Measurements from ENCODE around the gene ELAVL3. TPM values are rescaled to one million over a fixed set of nuclear protein-coding genes. Genes with fewer than 3 reads are reported as not detected.
A peak's percentile ranks its signal among the peaks of the same experiment; 100 is the strongest.
"Not testable (repeated sequence)": the region's sequence is repeated elsewhere in the genome, so short reads cannot be mapped to it uniquely, and the experiment has no call there.

Gene ELAVL3
- total and polyA plus RNA-seq, 7 experiments from 2014 or later, result 0.19 TPM; not detected in 6

DNA sequence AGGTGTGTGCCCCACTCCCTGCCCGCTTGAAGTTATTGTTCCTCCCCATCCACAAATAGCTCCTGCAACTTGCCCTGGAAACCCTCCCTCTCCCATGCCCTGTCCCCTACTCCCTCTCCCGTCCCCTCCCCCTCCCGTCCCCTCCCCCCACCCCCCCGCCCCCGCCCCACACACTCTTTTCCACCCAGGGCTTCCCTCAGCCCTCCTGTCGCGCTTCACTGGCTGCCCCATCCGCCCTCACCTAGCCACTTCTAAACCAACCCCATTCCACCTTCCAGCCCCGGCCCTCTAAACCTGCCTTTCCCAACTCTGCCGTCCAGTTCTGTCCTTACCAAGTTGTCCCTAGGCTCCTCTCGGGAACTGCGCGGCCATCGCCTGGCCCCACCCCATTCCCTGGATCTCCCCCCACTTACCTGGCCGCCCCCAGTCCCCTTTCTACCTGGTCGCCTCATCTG lies 62.7 kb downstream of the ELAVL3 start:
- DNase-seq (no peak), ATAC-seq (no peak)
- Histone ChIP-seq H3K27me3 (ENCODE audit: control insufficient read depth in 2 of 2, insufficient read depth in 2 of 2, low read length in 2 of 2) (peaks cover 6 to 27% of the 10 kb centered on the region in 2 donors), H3K4me3 (ENCODE audit: low read length) (no peak overlapping the region), H3K27ac (ENCODE audit: low read depth, low read length) (no peak overlapping the region), H3K36me3 (ENCODE audit: control insufficient read depth in 2 of 3, insufficient read depth in 3 of 3, low read length in 3 of 3) (no peaks in the 10 kb centered on the region), H3K9me3 (ENCODE audit: control insufficient read depth in 2 of 3, low read length in 3 of 3) (no peaks in the 10 kb centered on the region), H3K4me1 (ENCODE audit: control insufficient read depth in 2 of 2, insufficient read depth in 2 of 2, low read length in 2 of 2) (peaks cover 10 to 31% of the 10 kb centered on the region in 2 donors)
- Mint-ChIP-seq H3K4me3 (peak overlapping the region in 4 of 10 donors; percentile 12 to 66 (median 23)), H3K36me3 (no peaks in the 10 kb centered on the region), H3K9me3 (peaks cover 0 to 2% (median 0%) of the 10 kb centered on the region in 11 donors), H3K4me1 (peaks cover 21 to 36% (median 24%) of the 10 kb centered on the region in 7 donors), H3K27ac (no peak overlapping the region), H3K27me3 (peaks cover 25 to 75% (median 42%) of the 10 kb centered on the region in 5 donors)
- intact Hi-C loops (cut with micrococcal nuclease), result no loop called here
- POLR2A ChIA-PET, result interaction anchor here (0.5 kb wide), 1 partner anchor 97 kb away, joined by 3 read pairs; no protein-coding TSS in a partner anchor
- CTCF ChIA-PET, result interaction anchor here (1.5 kb wide), 1 partner anchor 37 kb away, joined by 5 read pairs; no protein-coding TSS in a partner anchor

DNA sequence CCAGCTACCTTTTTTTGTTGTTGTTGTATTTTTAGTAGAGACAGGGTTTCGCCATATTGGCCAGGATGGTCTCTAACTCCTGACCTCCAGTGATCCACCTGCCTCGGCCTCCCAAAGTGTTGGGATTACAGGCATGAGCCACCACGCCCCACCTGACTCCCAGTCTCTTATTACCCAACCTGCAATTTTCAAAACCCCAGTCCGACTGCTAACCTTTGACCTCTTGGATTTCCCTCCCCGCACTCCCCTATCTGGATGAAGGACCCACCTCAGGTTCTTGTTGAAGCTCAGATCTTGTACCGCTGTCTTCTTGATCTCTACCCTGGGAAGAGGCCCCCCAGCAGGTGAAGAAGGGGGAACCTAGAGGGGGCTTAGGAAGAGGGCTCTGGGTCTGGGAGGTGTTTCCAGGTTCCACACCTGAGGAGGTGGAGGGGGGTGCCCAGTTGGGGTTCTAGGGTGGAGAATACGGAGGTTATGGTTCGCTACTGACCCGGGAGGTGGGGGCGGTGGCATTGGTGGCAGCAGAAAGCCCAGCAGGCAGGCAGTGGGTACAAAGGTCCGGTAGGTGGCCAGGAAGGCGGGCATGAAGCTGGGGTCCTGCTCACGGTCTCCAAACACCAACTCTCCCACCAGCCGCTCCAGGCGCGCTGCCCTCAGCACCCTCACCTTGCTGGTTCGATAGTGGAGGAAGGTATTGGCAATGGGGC lies 64.3 kb downstream of the ELAVL3 start:
- Mint-ChIP-seq H3K4me1 (peaks cover 9 to 22% (median 12%) of the 10 kb centered on the region in 7 donors), H3K4me3 (peak overlapping the region in 1 of 10 donors; percentile 23), H3K9me3 (peaks cover 0 to 2% (median 0%) of the 10 kb centered on the region in 11 donors), H3K36me3 (no peaks in the 10 kb centered on the region), H3K27me3 (peaks cover 15 to 63% (median 36%) of the 10 kb centered on the region in 5 donors), H3K27ac (no peak overlapping the region)
- POLR2A ChIA-PET, result no interaction called here
- DNase-seq (no peak), ATAC-seq (no peak)
- Histone ChIP-seq H3K36me3 (ENCODE audit: control insufficient read depth in 2 of 3, insufficient read depth in 3 of 3, low read length in 3 of 3) (no peaks in the 10 kb centered on the region), H3K27ac (ENCODE audit: low read depth, low read length) (no peak overlapping the region), H3K4me1 (ENCODE audit: control insufficient read depth in 2 of 2, insufficient read depth in 2 of 2, low read length in 2 of 2) (peaks cover 0 to 14% of the 10 kb centered on the region in 2 donors), H3K4me3 (ENCODE audit: low read length) (no peak overlapping the region), H3K9me3 (ENCODE audit: control insufficient read depth in 2 of 3, low read length in 3 of 3) (no peaks in the 10 kb centered on the region), H3K27me3 (ENCODE audit: control insufficient read depth in 2 of 2, insufficient read depth in 2 of 2, low read length in 2 of 2) (peaks cover 0 to 18% of the 10 kb centered on the region in 2 donors)
- CTCF ChIA-PET, result no interaction called here
- intact Hi-C loops (cut with micrococcal nuclease), result no loop called here

DNA sequence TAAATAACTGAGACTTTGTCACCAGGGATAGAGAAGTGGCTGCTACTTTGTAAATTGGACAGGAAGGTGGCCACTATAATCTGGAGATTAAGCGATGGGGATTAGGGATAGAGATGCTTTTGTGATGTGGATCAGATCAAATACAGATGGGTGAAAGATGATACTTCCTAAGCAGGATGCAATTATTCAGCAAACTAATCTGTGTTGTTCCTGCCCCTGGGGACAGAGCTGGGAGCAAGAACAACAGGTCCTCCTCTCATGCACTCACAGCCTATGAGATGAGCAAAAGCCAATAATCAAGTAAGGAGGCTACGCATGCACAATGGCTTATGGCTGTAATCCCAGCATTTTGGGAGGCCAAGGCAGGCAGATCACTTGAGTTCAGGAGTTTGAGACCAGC lies 66.3 kb downstream of the ELAVL3 start:
- H3K27ac Mint-ChIP-seq, result peak overlapping the region in 1 of 9 donors; percentile 3
- peaks cover 0 to 7% (median 4%) of the 10 kb centered on the region in 7 donors for H3K4me1 Mint-ChIP-seq
- POLR2A ChIA-PET, result no interaction called here

DNA sequence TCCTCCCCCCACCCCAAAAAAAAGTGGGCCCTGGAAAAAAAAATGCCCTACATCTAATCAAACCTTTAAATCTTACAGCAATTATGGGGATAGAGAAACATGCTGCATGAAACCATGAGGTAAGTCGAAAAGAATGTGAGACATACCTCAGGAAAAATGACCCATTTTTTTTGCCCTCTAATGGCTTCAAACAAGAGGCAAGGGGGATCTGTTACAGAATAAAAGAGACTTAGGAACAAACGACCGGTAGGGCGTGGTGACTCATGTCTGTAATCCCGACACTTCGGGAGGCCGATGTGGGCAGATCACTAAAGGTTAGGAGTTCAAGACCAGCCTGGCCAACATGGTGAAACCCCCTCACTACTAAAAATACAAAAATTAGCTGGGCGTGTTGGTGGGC lies 70.2 kb downstream of the ELAVL3 start:
- H3K36me3 ChIP-seq (ENCODE audit: control insufficient read depth in 2 of 3, insufficient read depth in 3 of 3, low read length in 3 of 3), result no peaks in the 10 kb centered on the region
- POLR2A ChIA-PET, result no interaction called here

More for the DNA sequence above, 66.3 kb downstream of the ELAVL3 start:
- intact Hi-C loops (cut with micrococcal nuclease), result no loop called here
- Mint-ChIP-seq H3K4me3 (no peak overlapping the region), H3K9me3 (peaks cover 0 to 2% (median 0%) of the 10 kb centered on the region in 11 donors), H3K27me3 (peaks cover 5 to 48% (median 18%) of the 10 kb centered on the region in 5 donors), H3K36me3 (no peaks in the 10 kb centered on the region)
- CTCF ChIA-PET, result no interaction called here
- Histone ChIP-seq H3K36me3 (ENCODE audit: control insufficient read depth in 2 of 3, insufficient read depth in 3 of 3, low read length in 3 of 3) (no peaks in the 10 kb centered on the region), H3K4me3 (ENCODE audit: low read length) (no peak overlapping the region), H3K27ac (ENCODE audit: low read depth, low read length) (no peak overlapping the region), H3K27me3 (ENCODE audit: control insufficient read depth in 2 of 2, insufficient read depth in 2 of 2, low read length in 2 of 2) (peaks cover 0 to 3% of the 10 kb centered on the region in 2 donors), H3K4me1 (ENCODE audit: control insufficient read depth in 2 of 2, insufficient read depth in 2 of 2, low read length in 2 of 2) (no peaks in the 10 kb centered on the region), H3K9me3 (ENCODE audit: control insufficient read depth in 2 of 3, low read length in 3 of 3) (no peaks in the 10 kb centered on the region)
- ATAC-seq (no peak), DNase-seq (no peak)

DNA sequence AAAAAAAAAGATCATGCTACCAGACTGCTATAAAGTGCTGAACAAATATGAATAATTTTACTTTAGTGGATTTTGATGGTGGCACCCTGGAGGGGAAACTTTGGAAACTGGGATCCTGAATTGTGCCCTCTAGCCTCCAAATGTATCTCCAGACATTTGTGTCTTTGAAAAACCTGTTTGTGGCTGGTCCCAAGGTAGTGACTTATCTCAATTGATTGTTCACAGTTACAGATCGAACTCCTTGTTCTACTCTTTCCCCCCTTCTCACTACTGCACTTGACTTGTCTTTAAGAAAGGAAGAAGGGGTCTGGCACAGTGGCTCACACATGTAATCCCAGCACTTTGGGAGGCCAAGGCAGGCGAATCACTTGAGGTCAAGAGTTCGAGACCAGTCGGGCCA lies 72.3 kb downstream of the ELAVL3 start:
- ChIA-PET POLR2A (no interaction called here), CTCF (no interaction called here)
- peaks cover 0 to 5% (median 0%) of the 10 kb centered on the region in 7 donors for H3K4me1 Mint-ChIP-seq
- no peak overlapping the region for H3K27ac Mint-ChIP-seq
- Histone ChIP-seq H3K27ac (ENCODE audit: low read depth, low read length) (no peak overlapping the region), H3K27me3 (ENCODE audit: control insufficient read depth in 2 of 2, insufficient read depth in 2 of 2, low read length in 2 of 2) (no peaks in the 10 kb centered on the region), H3K36me3 (ENCODE audit: control insufficient read depth in 2 of 3, insufficient read depth in 3 of 3, low read length in 3 of 3) (no peaks in the 10 kb centered on the region), H3K4me3 (ENCODE audit: low read length) (no peak overlapping the region), H3K9me3 (ENCODE audit: control insufficient read depth in 2 of 3, low read length in 3 of 3) (no peaks in the 10 kb centered on the region), H3K4me1 (ENCODE audit: control insufficient read depth in 2 of 2, insufficient read depth in 2 of 2, low read length in 2 of 2) (no peaks in the 10 kb centered on the region)
- H3K9me3 Mint-ChIP-seq, result no peaks in the 10 kb centered on the region
- ATAC-seq, result no peak
- DNase-seq, result no peak
- no peak overlapping the region for H3K4me3 Mint-ChIP-seq
- no peaks in the 10 kb centered on the region for H3K36me3 Mint-ChIP-seq
- intact Hi-C loops (cut with micrococcal nuclease), result no loop called here
- peaks cover 4 to 23% (median 11%) of the 10 kb centered on the region in 5 donors for H3K27me3 Mint-ChIP-seq

More for the DNA sequence above, 70.2 kb downstream of the ELAVL3 start:
- H3K9me3 Mint-ChIP-seq, result peaks cover 0 to 2% (median 0%) of the 10 kb centered on the region in 11 donors
- Histone ChIP-seq H3K4me3 (ENCODE audit: low read length) (no peak overlapping the region), H3K9me3 (ENCODE audit: control insufficient read depth in 2 of 3, low read length in 3 of 3) (no peaks in the 10 kb centered on the region), H3K4me1 (ENCODE audit: control insufficient read depth in 2 of 2, insufficient read depth in 2 of 2, low read length in 2 of 2) (no peaks in the 10 kb centered on the region), H3K27me3 (ENCODE audit: control insufficient read depth in 2 of 2, insufficient read depth in 2 of 2, low read length in 2 of 2) (no peaks in the 10 kb centered on the region), H3K27ac (ENCODE audit: low read depth, low read length) (no peak overlapping the region)
- no peak for DNase-seq
- peaks cover 0 to 5% (median 0%) of the 10 kb centered on the region in 7 donors for H3K4me1 Mint-ChIP-seq
- H3K36me3 Mint-ChIP-seq, result no peaks in the 10 kb centered on the region
- no peak overlapping the region for H3K27ac Mint-ChIP-seq
- peaks cover 4 to 23% (median 11%) of the 10 kb centered on the region in 5 donors for H3K27me3 Mint-ChIP-seq
- intact Hi-C loops (cut with micrococcal nuclease), result no loop called here
- ATAC-seq, result no peak
- H3K4me3 Mint-ChIP-seq, result no peak overlapping the region
- CTCF ChIA-PET, result no interaction called here

DNA sequence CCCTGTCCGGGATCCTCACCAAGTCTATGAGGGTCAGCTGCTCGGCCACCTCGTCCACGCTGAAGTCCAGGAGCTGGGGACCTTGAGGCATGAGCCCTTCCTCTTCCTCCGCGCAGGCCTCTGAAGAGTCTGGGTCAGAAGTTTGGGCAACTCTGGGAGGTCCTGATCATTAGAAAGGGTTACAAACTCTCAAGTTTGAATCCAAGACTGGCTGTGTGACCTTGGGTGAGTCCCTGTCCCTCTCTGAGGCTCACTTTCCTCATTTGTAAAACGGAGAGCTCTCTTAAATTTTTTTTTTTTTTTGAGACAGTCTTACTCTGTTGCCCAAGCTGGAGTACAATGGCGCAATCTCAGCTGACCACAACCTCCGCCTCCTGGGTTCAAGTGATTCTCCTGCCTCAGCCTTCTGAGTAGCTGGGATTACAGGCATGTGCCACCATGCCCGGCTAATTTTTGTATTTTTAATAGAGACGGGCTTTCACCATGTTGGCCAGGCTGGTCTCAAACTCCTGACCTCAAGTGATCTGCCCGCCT lies 74.1 kb downstream of the ELAVL3 start:
- POLR2A ChIA-PET; H3K9me3 Mint-ChIP-seq; DNase-seq; H3K27ac Mint-ChIP-seq; H3K27ac ChIP-seq (ENCODE audit: low read depth, low read length); H3K4me3 ChIP-seq (ENCODE audit: low read length); H3K27me3 ChIP-seq (ENCODE audit: control insufficient read depth in 2 of 2, insufficient read depth in 2 of 2, low read length in 2 of 2); H3K4me3 Mint-ChIP-seq; H3K9me3 ChIP-seq (ENCODE audit: control insufficient read depth in 2 of 3, low read length in 3 of 3); H3K36me3 ChIP-seq (ENCODE audit: control insufficient read depth in 2 of 3, insufficient read depth in 3 of 3, low read length in 3 of 3); ATAC-seq; H3K36me3 Mint-ChIP-seq; H3K4me1 Mint-ChIP-seq; H3K4me1 ChIP-seq (ENCODE audit: control insufficient read depth in 2 of 2, insufficient read depth in 2 of 2, low read length in 2 of 2): not testable (repeated sequence)
- CTCF ChIA-PET, result interaction anchor here (0.7 to 2.5 kb wide), 2 partner anchors 26 to 36 kb away, joined by 10 to 13 read pairs; no protein-coding TSS in a partner anchor
- intact Hi-C loops (cut with micrococcal nuclease), result loop anchor here in 1 of 2 donors (1.0 kb wide), 1 partner anchor 25 kb away; no protein-coding TSS in a partner anchor
- peaks cover 4 to 23% (median 11%) of the 10 kb centered on the region in 5 donors for H3K27me3 Mint-ChIP-seq
